Right forelimb (tissue), 1 donor: ENCODE data around the gene CRLF1.

Experiments
- DNase-seq: peaks from one replicate; pipeline ENCODE4 v3.0.0-alpha.2; 2018

The CRLF1 gene, protein sequence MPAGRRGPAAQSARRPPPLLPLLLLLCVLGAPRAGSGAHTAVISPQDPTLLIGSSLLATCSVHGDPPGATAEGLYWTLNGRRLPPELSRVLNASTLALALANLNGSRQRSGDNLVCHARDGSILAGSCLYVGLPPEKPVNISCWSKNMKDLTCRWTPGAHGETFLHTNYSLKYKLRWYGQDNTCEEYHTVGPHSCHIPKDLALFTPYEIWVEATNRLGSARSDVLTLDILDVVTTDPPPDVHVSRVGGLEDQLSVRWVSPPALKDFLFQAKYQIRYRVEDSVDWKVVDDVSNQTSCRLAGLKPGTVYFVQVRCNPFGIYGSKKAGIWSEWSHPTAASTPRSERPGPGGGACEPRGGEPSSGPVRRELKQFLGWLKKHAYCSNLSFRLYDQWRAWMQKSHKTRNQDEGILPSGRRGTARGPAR

DNA sequence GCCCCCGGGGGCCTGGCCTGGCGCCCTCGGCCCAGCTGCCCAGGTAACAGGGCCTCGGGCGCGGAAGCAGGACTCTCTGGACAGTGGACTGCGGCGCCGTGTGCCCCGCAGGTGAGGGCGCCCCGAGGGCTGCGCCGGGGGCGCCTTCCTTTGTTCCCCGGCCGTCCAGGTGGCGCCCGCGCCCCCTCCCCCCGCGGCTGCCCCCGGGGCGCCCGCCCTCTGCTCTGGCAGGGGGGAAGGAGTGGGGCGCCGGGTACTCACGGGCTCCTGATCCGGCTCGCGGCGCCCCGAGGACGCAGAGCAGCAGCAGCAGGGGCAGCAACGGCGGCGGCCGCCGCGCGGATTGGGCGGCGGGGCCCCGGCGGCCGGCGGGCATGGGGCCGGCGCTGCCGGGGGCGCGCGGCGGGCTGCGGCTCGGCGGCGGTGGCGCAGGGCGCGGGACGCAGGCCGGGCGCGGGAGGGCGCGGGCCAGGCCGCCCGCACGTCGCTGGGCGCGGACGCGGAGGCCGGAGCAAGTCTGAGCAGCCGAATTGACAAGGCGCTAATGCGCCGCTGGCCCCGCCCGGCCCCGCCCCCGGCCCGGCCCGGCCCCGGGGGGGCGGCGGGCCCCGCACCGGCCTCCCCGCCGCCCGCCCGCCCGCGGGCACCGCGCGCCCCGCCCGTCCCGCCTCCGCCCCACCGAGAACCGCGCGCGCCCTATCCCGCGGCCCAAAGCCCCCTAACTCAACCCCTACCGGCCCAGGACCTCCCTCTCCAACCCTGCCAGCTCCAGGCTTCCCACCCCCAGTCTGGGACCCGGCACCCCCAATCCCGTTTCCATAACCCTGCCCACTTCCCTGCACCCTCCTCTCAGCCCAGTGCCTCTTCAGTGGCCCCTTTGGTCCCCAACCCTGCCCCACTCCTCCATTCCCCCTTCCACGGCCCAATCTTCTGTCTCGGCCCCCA is at the start of gene CRLF1:
Gene CRLF1 (minus strand): TSS at position 519 of the 945 bp plus-strand sequence. CDS start 143 bp downstream, at position 376.
- DNase-seq: no peak

DNA sequence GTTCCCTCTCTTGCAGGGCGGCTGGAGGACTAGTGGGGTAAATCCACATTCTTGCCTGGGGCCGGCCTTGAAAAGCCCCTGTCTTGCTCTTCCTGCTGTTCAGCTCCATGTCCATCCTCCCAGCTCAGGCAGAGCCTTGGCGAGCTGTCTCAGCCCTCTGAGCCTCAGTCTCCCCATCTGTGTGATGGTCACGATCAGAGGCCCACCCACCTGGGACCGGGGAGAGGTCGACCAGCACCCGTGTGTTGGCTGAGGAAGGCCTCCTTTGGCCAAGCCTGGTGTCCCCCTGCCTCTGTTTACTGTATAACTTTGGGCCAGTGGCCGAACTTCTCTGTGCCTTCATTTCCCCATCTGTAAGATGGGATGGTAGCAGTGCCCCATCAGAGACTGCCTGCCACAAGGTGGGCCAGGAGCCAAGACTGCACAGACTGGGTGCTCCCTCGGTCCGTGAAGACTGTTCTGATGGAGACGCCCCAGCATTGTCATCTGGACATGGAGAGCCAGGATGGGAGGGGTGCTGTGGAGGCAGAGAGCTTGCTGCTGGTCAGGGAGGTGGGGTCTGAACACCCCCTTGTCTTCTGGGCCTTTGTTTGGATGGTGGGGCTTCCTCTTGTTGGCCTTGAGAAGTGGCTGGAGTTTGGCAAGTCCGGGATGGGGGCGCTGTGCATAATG is 48.7 kb upstream of the CRLF1 start:
- DNase-seq: no peak

DNA sequence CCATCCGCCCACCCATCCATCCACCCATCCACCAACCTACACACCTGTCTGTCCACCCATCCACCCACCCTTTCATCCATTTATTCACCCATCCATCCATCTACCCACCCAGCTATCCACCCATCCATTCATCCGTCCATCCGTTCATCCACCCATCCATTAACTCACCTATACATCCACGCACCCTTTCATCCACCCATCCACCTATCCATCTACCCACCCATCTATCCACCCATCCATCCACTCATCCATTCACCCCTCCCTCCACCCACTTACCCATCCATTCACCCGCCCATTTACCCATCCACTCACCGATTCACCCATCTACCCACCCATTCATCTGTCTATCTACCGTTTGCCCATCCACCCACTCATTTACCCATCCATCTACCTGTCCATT is 47.9 kb upstream of the CRLF1 start:
- DNase-seq: no peak

DNA sequence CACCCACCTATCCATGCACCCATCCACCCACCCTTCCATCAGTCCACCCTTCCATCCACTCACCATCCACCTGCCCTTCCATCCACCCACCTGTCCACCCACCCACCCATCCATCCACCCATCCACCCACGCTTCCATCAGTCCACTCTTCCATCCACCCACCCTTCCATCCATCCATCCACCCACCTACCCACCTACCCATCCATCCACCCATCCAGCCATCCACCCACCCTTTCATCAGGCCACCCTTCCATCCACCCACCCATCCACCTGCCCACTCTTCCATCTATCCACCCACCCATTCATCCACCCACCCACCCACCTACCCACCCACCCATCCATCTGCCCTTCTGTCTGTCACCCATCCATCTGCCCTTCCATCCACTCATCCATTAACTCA is 47.3 kb upstream of the CRLF1 start:
- DNase-seq: no peak

DNA sequence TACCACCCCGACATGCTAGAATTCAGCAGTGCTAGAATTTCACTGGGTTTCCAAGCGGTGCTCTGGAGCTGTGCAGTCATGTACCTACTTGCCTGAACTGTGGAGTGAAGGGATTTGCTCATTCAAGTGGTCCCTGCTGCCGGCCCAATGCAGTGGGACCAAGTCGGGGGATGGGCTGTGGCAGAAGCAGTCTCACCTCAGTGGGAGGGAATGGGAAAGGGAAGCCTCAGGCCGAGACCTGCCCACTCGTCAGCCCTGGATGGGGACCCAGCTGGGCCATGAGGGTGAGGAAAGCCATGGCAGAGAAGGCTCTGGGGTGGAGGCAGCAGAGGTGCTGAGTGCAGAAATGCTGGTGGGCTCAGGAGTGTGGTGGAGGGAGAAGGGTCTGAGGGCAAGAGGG is 45.1 kb upstream of the CRLF1 start:
- no peak for DNase-seq

DNA sequence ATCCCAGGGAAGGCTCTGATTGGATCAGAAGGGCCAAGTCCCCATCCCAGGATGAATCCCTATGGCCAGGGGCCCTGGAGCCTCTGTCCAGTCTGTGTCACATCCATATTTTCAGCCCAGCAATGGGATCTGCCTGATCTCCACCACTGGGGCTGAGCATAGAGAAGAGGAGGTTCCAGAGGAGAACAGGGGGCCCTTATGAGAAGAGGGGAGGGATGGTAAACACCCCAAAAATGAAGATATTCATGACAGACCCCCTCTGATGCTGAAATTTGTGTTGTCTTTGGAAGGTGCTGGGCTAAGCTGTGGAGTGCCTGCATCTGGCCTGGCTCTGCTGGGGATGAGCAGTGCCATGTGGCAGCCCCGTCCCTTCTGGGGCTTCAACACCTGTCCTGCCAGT is 44.7 kb upstream of the CRLF1 start:
- DNase-seq: no peak

DNA sequence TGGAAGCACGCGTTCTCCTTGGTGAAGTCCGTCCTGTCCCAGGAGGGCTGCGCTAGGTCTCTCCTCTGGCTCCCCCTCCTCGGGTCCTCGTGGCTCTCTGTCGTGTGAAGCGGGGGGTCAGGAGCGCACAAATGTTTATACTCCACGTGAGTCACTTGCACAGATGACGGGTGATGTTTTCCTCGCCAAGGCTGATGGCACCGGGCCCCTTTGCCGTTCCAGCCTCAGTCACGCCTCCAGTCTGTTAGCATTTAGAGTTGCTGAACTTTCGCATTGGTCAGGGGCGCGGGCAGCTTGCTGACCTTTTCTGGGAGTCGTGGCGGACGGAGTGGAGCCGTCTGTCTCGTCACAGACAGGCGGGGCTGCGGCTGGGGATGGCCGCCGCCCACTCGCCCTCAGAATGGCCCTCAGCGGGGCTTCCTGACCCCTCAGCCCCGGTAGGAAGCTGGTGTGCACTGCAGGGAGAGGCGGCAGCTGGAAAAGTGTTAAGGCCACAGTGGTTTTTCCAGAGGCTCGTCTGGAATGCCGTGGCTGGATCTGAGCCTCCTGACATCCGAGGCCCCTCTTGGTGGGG is 44.0 kb upstream of the CRLF1 start:
- DNase-seq: peak; percentile 79

DNA sequence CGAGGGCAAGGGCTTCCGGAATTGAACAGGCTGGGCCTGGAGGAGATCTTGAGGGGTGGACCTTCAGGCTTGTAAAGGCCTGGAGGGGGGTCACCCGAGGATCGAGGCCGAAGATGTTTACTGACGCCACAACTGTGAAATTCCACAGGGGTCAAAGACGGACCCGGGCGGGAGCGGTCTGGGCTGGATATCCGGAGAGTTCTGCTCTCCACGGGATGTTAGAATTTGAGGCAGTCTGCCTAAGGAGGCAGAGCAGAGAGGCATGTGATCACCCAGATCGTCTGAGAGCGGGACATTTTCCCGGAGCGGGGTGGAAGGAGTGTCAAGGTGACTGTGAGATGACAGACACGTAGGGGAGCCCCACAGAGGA is 43.4 kb upstream of the CRLF1 start:
- DNase-seq: peak; percentile 73

DNA sequence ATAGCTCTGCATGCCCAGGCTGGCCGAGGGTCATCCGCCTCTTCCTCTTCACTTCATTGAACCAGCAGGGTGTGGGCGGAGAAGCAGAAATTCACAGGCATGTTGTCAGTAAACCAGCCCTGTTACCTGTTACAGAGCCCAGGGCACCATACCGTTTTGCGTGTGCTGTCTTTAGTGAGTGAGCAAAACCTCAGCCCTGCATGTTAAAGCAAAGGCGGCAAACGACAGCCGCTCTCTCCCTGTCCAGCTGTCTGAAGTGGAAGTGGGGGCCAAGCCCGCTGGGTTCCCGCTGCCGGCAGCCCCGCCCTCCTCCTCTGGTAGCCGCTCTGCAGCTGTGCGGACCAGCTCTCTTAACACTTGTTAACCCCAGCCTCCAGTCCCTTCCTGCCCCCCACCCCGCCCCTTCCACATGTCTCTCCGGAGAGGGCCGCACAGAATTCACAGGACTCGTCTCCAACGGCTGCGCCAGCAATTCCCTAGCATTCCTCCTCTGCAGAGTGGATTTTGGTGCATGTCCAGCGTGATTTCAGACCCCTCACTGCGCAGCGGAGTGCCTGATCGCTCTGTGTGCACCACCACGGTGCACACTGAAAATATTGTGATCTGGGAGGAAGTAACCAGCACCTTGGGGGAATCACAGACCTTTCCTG is 42.9 kb upstream of the CRLF1 start:
- peak; percentile 88 for DNase-seq

DNA sequence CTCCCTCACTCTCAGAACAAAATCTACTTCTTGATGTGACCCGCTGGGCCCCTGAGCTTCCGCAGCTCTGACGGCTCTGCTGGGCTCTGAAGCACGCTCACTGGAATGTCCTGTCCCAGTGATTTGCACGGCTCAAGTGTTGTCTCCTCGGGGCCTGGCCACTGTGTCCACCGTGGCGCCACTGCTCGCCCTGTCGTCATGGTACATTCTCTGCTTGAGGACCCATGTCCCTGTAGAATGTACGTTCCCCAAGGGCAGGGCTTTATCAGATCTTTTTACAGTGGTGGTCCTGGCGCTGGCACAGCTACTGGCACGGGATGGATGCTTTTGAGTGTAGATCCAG is 42.3 kb upstream of the CRLF1 start:
- DNase-seq: no peak

DNA sequence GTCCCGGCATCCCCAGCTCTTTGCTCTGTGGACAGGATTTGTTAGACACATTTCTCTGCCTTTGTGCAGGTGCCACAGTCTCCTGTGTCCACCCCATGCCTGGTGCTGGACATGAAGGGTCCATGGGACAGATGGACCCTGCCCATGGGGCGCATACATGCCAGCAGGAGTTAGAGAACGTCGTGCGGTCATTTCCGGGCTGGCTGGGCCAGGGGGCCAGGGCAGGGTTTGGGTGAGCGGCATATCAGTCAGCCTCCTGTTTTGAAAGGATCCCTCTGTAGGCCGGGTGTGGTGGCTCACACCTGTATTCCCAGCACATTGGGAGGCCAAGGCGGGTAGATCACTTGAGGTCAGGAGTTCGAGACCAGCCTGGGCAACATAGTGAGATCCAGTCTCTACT is 41.2 kb upstream of the CRLF1 start:
- DNase-seq: no peak

DNA sequence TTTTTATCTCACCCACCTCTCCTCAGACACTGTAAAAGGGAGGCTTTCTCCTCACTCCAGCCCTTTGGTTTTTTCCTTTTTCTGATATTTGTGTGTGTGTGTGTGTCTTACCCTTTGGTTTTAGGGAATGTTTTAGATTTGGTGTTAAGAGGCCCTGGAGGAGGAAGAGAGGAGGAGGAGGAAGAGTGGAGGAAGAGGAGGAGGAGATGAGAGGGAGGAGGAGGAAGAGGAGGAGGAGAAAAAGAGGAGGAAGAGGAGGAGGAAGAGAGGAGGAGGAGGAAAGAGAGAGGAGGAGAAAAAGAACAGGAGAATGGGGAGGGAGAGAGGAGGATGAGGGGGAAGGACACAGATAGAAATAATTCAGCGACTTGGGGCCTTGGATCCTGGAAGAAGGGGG is 40.8 kb upstream of the CRLF1 start:
- no peak for DNase-seq

DNA sequence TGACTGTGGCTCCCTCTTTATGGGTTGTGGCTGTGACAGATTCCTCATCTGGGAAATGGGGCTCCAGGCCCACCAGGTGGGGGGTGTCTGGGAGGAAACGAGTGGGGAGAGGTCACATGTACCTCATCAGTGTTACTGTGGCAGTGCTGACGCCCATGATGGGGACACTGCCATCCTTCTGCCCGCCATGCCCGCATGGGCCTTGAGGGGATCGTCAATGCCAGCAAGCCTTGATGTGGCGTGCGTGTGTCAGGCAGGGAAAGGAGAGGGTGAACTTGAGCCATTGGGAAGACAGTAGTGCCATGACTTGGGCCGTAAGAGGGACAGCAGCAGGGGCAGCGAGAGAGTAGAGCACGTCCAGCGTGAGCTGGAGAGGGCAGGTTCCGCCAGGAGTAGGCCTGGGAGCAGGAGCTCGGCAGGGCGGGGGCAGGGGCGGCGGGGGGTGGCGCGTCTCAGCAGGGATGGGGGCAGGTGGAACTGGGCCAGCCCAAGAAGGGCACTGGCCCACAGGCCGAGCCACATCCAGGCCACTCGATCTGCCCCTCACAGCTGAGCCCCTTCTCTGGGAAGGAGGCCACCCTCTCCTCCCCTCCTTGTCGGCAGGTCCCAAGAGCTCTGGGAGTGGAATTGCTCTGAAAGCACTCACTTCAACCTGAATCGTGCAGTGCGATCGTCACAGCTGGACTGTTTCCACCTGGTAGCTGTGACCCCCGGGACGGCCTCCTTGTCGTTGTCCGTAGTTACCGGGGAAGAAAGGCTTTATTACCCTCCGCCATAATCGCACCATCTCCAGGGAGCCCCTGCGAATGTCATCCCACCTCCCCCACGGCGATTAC is 40.2 kb upstream of the CRLF1 start:
- no peak for DNase-seq

DNA sequence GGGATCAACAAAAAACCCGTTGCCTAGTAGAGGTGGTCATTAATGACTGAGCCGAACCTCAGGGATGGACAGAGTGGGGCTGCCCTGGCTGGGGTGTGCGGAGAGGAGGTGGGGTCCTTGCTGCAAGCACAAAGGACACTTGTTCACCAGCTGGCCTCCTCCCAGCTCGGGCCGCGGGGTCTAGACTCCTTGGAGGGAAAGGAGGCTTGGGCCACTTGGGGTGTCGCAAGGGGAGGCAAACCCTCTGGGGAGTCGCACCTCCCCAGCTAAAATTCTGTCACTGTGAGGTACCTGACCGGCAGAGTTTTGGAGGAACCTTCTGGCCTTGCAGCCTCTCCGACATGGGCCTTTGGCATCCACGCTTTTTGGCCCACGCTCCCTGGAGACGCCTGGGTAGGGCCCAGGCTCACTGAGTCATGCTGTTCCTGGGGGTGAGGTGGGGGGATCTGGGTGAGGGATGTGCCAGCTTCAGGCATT is 38.5 kb upstream of the CRLF1 start:
- DNase-seq: no peak

DNA sequence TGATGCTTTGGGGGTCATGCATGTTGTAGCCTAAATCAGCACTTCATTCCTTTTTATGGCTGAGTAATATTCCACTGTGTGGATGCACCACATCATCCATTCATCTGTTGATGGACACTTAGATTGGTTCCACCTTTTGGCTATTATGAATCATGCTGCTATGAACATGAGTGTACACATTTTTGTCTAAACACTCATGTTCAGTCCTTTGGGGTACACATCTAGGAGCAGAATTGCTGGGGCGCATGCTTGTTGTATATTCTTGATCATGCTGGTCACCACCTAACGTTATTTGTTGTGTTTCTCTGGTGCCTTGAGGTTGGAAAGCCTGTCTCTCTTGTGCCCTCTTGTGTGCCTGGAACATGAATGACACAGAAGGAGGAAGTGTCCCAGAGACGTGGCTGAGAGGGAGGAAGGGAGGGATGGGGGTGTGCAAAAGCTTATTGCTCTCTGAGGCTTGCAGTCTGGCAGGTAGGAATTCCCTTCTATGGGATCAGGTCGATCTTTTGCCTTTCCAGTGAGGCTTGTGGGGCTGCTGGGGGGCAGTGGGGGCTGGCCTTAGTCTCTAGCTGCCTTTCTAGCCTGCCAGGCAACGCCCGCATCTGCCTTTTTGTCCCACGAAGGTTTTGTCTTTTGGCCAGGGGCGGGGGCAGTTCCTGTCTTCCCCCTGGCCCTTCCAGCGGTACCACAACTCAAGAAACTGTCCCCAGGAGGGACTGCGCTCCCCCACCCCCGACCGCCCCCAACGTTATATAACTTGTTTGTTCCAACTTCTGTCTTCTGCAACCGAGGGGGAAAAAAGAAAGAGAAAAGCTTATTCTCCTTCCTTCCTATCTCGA is 37.8 kb upstream of the CRLF1 start:
- DNase-seq: no peak

DNA sequence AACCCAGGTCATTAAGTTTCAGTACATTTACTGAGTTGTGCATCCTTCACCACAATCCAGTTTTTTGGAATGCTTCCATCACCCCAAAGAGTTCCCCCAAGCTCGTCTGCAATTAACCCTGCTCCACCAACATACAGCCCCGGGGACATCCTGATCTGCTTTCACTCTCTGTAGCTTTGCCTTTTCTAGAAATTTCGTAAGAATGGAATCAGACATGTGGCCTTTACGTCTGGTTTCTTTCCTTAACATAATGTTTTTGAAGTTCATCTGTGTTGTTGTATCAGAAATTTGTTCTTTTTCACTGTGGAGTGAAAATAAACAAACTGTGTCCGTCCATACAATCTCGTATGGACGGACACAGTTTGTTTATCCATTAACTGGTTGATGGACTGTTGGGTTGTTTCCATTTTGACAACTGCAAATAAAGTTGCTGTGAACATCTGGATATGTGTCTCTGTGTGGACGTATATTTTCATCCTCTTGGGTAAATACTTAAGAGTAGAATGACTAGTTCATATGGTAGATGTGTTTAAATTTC is 33.2 kb upstream of the CRLF1 start:
- DNase-seq: no peak

DNA sequence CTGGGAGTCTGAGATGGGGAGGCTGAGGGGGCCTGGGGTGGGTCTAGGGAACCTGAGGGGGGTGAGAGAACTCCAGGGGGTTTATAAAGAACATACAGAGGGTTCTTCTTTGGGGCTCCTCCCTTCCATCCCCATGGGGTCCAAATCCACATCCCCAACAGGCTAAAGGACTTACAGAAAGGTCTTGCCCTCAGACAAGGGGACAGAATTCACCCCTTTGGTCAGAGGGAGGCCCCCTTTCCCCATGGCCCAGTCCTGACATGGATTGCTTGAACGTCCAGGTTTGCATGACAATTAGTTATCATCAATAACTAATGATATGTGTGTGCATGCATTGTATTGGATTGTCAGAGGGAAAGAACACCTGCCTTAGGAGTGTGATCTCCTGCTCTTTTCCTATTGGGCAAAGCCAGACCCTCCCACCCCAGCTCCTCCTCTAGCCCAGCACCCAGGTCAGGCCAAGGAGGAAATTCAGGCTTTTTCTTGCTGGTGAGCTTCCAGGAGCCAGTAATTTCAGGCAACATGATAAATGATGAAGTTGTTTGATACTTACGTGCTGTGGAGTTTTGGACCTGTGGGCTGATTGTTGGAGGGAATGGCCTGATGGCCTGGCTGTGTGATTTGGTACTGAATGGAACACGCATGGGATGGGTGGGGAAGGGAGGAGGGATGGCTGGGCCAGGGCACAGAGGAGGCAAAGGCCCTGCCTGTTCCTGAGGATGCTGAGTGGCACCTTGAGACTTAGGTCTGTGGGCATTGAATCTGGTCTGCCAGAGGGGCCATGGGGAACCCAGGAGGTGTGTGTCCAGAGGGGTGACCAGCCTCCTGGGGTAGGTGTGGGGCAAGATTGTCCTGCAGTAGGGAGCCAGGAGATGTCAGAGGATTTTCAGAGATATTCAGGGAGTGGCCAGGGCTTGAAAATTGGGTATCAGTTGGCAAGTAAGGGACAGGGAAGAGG is 31.4 kb upstream of the CRLF1 start:
- DNase-seq: no peak

DNA sequence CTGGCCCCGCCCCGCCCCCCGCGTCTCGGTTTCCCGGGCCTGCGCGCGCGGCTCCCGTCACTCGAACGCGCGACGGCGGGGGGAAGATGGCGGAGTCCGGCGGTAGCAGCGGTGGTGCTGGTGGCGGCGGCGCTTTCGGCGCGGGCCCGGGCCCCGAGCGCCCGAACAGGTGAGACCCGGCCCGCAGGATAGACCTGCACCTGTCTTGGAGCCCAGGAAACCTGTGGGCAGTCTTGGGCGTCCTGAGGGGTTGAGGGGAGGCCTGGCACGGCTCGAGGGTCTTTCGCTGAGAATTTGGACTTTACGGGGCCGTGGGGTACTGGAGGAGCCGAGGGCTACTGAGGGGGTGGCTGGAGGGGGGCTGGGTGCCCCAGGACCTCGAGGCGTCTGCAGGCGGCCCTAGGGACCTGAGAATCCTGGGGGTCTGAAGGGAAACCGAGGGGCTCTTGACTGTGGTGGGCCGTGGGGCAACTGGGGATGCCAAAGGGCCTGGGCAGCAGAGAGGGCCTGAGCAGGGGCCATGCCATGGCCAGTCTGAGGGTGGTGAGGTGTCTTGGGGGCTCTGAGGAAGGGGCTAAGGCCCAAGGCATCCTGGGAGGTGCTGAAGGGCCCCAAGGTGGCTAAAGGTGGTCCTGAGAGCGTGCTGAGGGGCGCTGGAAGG is 30.5 kb upstream of the CRLF1 start, which contains the start of gene KLHL26:
Gene KLHL26 (plus strand): TSS at position 60 of the 661 bp plus-strand sequence. CDS start 27 bp downstream, at position 87.
- no peak for DNase-seq
